Progenitor cell of endocrine pancreas (in vitro differentiated cells): ENCODE results near the gene TCTN2. TPM values are rescaled to one million over a fixed set of nuclear protein-coding genes. Genes with fewer than 3 reads are reported as not detected.

Source experiments
- DNase-seq: peaks from one replicate; pipeline ENCODE4 v3.0.0; 2021; ENCODE audit warnings: low spot score; ENCODE audit not compliant: unreplicated experiment
- H3K27ac Mint-ChIP-seq: 2 replicates; pipeline ENCODE4 v1.8.0; 2021; ENCODE audit warnings: mild to moderate bottlenecking, moderate library complexity, mixed read lengths
- H3K27me3 Mint-ChIP-seq: 2 replicates; pipeline ENCODE4 v1.8.0; 2021; ENCODE audit warnings: mixed read lengths
- H3K36me3 Mint-ChIP-seq: 2 replicates; pipeline ENCODE4 v1.8.0; 2022; ENCODE audit warnings: mixed read lengths; ENCODE audit not compliant: insufficient read depth
- H3K4me1 Mint-ChIP-seq: 2 replicates; pipeline ENCODE4 v1.8.0; 2021; ENCODE audit warnings: low read depth, mixed read lengths
- H3K4me3 Mint-ChIP-seq: 2 replicates; pipeline ENCODE4 v1.8.0; 2021; ENCODE audit warnings: low read depth, mild to moderate bottlenecking, moderate library complexity, mixed read lengths
- H3K9me3 Mint-ChIP-seq: 2 replicates; pipeline ENCODE4 v1.8.0; 2021; ENCODE audit warnings: low read depth, mixed read lengths
- CTCF ChIP-seq: fragments of 200-600 bp; sonication (generic); IDR thresholded peaks from one replicate; pipeline ENCODE4 v1.5.0; 2021; ENCODE audit warnings: antibody characterized with exemption, mild to moderate bottlenecking; ENCODE audit not compliant: unreplicated experiment
- total RNA-seq: library from RNA; stranded (reverse); gene quantifications from 2 replicates; pipeline ENCODE4 v1.2.1, GENCODE V29; 2021

TCTN2 gene
- total RNA-seq, 1 donor from 2014 or later = 37.6 TPM

GRCh38 chr12:123683964-123684363 lies 13.1 kb downstream of the TCTN2 start:
- no peaks in the 10 kb centered on the region for H3K4me1 Mint-ChIP-seq
- H3K9me3 Mint-ChIP-seq = no peaks in the 10 kb centered on the region
- no peak overlapping the region for H3K4me3 Mint-ChIP-seq
- DNase-seq = no peak
- TF ChIP-seq CTCF = no peak
- H3K27me3 Mint-ChIP-seq = no peaks in the 10 kb centered on the region
- H3K36me3 Mint-ChIP-seq = peaks cover 18% of the 10 kb centered on the region
- no peak overlapping the region for H3K27ac Mint-ChIP-seq

- no peaks in the 10 kb centered on the region for H3K9me3 Mint-ChIP-seq
- DNase-seq = no peak
- H3K4me1 Mint-ChIP-seq = no peaks in the 10 kb centered on the region
- H3K27ac Mint-ChIP-seq = no peak overlapping the region
- no peak for TF ChIP-seq CTCF
- peaks cover 16% of the 10 kb centered on the region for H3K36me3 Mint-ChIP-seq
- H3K27me3 Mint-ChIP-seq = no peaks in the 10 kb centered on the region
- no peak overlapping the region for H3K4me3 Mint-ChIP-seq
Measured at GRCh38 chr12:123686636-123687190, 15.8 kb downstream of the TCTN2 start.

GRCh38 chr12:123690191-123690840 lies 19.4 kb downstream of the TCTN2 start:
- H3K27me3 Mint-ChIP-seq = no peaks in the 10 kb centered on the region
- H3K27ac Mint-ChIP-seq = no peak overlapping the region
- no peaks in the 10 kb centered on the region for H3K9me3 Mint-ChIP-seq
- H3K4me3 Mint-ChIP-seq = no peak overlapping the region
- DNase-seq = no peak
- no peak for TF ChIP-seq CTCF
- H3K36me3 Mint-ChIP-seq = peaks cover 22% of the 10 kb centered on the region
- no peaks in the 10 kb centered on the region for H3K4me1 Mint-ChIP-seq

- no peaks in the 10 kb centered on the region for H3K9me3 Mint-ChIP-seq
- peaks cover 26% of the 10 kb centered on the region for H3K36me3 Mint-ChIP-seq
- H3K27me3 Mint-ChIP-seq = no peaks in the 10 kb centered on the region
- no peak for TF ChIP-seq CTCF
- H3K4me3 Mint-ChIP-seq = no peak overlapping the region
- no peaks in the 10 kb centered on the region for H3K4me1 Mint-ChIP-seq
- no peak for DNase-seq
- peak overlapping the region; percentile 37 for H3K27ac Mint-ChIP-seq
Measured at GRCh38 chr12:123696207-123696606, 25.3 kb downstream of the TCTN2 start.

- TF ChIP-seq CTCF = no peak
- Mint-ChIP-seq H3K27me3 (no peaks in the 10 kb centered on the region), H3K36me3 (peaks cover 23% of the 10 kb centered on the region), H3K4me3 (no peak overlapping the region), H3K4me1 (no peaks in the 10 kb centered on the region), H3K27ac (no peak overlapping the region), H3K9me3 (no peaks in the 10 kb centered on the region)
- DNase-seq = no peak
Measured at GRCh38 chr12:123696646-123697045, 25.7 kb downstream of the TCTN2 start.
